SH-SY5Y (cell line): ENCODE results near the gene TOR1AIP2.

Experiments
- GATA2 ChIP-seq: IDR thresholded peaks from 2 replicates; pipeline ENCODE4 v1.6.1; 2011; ENCODE audit warnings: mild to moderate bottlenecking, low read depth, low read length
- GATA3 ChIP-seq: IDR thresholded peaks from 2 replicates; pipeline ENCODE4 v1.6.1; 2011; ENCODE audit warnings: low read depth, mild to moderate bottlenecking, low read length, moderate library complexity

DNA sequence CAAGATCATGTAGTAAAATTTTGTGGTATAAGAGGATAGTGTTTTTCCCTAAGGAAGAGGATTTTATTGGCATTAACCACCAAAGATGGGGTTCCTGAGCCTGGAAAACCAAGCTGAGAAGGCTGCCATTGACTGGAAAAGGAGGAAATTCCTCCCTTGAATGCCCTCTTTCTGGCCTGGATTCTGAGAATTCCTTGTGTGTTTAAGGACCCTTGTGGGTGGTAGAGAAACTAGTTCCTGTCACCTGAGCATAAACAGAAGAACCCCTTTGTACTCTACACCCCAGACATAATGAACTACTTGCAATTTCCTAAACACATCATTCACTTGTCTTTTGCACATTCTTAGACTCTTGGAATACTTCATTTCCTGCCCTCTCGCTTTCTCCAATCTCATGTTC, 43.9 kb upstream of the TOR1AIP2 start:
- TF ChIP-seq GATA3 (no peak), GATA2 (no peak)
